OCI-LY3 (cell line): ENCODE measurements around the gene ZNF827.

Source experiments
- EZH2phosphoT487 ChIP-seq: fragments of 200-600 bp; shearing (Covaris generic); IDR thresholded peaks from 2 replicates; pipeline ENCODE4 v1.6.1; 2018; ENCODE audit warnings: antibody characterized with exemption, mixed run types, low read depth
- TF ChIP-seq, protein P1 (sequence below): fragments of 200-600, 300-600 bp; sonication (generic); IDR thresholded peaks from 2 replicates; pipeline ENCODE4 v1.5.1; 2014; ENCODE audit warnings: antibody characterized with exemption, low read length, low read depth

DNA sequence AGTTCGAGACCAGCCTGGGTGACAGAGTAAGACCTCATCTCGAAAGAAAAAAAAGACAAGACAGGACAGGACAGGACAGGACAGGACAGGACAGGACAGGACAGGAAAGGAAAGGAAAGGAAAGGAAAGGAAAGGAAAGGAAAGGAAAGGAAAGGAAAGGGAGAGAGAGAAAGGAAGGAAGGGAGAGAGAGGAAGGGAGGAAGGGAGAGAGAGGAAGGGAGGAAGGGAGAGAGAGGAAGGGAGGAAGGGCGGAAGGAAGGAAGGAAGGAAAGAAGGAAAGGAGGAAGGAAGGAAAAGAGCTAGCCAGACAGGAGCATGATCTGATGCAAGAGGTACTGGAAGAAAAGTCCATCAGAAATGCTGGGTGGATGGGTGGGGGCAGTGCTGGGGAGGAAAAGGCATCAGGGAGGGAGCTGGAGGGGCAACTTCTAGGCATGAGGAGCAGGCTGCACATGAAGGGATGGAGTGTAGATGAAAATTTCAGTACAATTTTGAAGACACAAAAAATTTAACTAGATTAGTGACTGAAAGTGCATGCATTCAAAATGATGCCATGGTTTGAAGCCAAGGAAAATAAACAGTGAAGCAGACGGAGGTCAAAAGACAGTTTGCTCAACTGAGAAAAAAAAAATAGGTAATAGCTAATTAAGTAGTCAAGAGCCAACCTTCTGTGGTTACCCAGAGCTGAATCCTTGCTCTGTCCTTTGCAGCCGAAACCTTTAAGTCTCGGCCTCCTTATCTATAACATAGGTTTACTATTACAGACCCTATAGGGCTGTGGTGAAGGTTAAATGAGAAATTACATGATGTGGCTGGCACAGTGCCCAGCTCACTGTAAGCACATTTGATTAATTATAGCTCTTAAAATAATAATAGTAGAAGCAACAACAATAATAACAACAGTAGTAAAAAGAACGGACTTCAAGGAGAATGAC, 59.9 kb downstream of the ZNF827 start:
- TF ChIP-seq, protein P1, sequence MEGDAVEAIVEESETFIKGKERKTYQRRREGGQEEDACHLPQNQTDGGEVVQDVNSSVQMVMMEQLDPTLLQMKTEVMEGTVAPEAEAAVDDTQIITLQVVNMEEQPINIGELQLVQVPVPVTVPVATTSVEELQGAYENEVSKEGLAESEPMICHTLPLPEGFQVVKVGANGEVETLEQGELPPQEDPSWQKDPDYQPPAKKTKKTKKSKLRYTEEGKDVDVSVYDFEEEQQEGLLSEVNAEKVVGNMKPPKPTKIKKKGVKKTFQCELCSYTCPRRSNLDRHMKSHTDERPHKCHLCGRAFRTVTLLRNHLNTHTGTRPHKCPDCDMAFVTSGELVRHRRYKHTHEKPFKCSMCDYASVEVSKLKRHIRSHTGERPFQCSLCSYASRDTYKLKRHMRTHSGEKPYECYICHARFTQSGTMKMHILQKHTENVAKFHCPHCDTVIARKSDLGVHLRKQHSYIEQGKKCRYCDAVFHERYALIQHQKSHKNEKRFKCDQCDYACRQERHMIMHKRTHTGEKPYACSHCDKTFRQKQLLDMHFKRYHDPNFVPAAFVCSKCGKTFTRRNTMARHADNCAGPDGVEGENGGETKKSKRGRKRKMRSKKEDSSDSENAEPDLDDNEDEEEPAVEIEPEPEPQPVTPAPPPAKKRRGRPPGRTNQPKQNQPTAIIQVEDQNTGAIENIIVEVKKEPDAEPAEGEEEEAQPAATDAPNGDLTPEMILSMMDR: no peak
- no peak for TF ChIP-seq EZH2phosphoT487
